Measurements from ENCODE around the gene KLHL1. TPM values are rescaled to one million over a fixed set of nuclear protein-coding genes. Genes with fewer than 3 reads are reported as not detected.

The KLHL1 gene
- total RNA-seq, 4 donors from 2014 or later = not detected

DNA sequence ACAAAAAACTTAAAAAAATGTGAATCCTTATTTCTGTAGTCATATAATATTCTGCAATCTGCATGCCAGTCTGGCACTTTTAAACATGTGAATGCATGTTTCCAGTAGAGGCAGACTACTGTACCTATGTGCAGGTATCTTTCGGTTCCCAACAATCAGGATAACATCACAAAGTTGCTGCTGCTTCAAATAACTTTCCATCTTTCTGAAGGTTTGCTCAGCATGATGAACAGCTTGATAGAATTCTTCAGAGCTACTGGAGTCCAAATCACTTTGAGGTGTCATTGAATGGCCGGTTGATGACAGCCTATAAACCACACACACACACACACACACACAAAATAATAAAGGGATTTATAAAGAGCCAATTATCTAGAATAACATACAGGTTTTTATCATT is 132.8 kb downstream of the KLHL1 start:
- Histone ChIP-seq H3K27me3 (no peaks in the 10 kb centered on the region), H3K27ac (no peak overlapping the region), H3K36me3 (no peaks in the 10 kb centered on the region), H3K9me3 (no peaks in the 10 kb centered on the region), H3K4me3 (no peak overlapping the region), H3K4me1 (no peaks in the 10 kb centered on the region)
- TF ChIP-seq, protein P1, sequence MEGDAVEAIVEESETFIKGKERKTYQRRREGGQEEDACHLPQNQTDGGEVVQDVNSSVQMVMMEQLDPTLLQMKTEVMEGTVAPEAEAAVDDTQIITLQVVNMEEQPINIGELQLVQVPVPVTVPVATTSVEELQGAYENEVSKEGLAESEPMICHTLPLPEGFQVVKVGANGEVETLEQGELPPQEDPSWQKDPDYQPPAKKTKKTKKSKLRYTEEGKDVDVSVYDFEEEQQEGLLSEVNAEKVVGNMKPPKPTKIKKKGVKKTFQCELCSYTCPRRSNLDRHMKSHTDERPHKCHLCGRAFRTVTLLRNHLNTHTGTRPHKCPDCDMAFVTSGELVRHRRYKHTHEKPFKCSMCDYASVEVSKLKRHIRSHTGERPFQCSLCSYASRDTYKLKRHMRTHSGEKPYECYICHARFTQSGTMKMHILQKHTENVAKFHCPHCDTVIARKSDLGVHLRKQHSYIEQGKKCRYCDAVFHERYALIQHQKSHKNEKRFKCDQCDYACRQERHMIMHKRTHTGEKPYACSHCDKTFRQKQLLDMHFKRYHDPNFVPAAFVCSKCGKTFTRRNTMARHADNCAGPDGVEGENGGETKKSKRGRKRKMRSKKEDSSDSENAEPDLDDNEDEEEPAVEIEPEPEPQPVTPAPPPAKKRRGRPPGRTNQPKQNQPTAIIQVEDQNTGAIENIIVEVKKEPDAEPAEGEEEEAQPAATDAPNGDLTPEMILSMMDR (IDR thresholded peaks at IDR 0.05) = no peak
- no peak for TF ChIP-seq POLR2A (IDR thresholded peaks at IDR 0.05)
- DNase-seq = no peak
- WGBS, 2 donors = 87 to 88% methylated on average over 2 of the region's 2 CpGs
- intact Hi-C loops (cut with DNase I) = no loop called here

DNA sequence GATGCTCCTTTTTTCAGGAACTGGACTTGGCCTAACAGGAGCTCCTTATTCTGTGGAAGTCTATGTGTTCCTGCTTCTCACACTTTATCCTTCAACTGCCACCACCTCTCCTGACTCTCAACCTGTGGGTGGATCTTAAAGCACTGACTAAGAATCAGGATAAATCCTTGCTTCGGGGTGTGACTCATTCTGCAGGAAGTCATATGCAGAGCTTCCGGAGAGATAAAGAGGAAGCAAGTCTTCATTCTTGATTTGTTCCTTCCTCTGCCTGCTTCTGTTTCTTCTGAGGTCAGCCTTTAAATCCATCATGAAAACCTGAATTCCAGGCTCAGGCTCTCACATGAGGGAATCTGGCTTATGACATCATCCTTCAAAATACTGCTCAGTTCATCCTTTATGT is 137.7 kb downstream of the KLHL1 start:
- no peaks in the 10 kb centered on the region for H3K9me3 ChIP-seq
- H3K27ac ChIP-seq = no peak overlapping the region
- DNase-seq = no peak
- no peaks in the 10 kb centered on the region for H3K36me3 ChIP-seq
- TF ChIP-seq, protein P1 (IDR thresholded peaks at IDR 0.05) = no peak
- no peak for TF ChIP-seq POLR2A (IDR thresholded peaks at IDR 0.05)
- intact Hi-C loops (cut with DNase I) = no loop called here
- no peak overlapping the region for H3K4me3 ChIP-seq
- 22 to 30% methylated on average over 2 of the region's 2 CpGs for WGBS, 2 donors
- H3K4me1 ChIP-seq = no peaks in the 10 kb centered on the region
- no peaks in the 10 kb centered on the region for H3K27me3 ChIP-seq

DNA sequence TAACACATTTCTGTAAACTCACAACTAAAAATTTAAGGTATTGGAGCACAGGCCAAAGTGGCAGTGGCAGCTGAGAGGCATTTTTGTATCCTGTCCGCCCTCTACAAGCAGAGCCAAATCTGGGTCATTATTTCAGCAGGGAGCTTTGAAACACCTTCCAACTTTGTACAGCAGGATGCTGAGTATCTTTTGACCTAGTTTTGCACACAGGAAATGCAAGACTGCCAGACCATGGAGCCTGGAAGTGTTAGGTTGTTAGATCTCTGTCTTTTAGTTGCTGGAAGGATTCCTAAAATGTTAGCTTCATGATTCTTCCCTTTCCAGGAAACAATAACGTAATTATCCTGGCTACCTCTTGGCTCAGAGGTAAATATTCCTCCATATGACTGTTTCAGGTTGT is 149.2 kb downstream of the KLHL1 start:
- no peaks in the 10 kb centered on the region for H3K4me1 ChIP-seq
- TF ChIP-seq, protein P1 (IDR thresholded peaks at IDR 0.05) = no peak
- no peak for TF ChIP-seq POLR2A (IDR thresholded peaks at IDR 0.05)
- H3K27me3 ChIP-seq = no peaks in the 10 kb centered on the region
- no peak for DNase-seq
- intact Hi-C loops (cut with DNase I) = no loop called here
- no peaks in the 10 kb centered on the region for H3K9me3 ChIP-seq
- H3K4me3 ChIP-seq = no peak overlapping the region
- 33 to 40% methylated on average over 2 of the region's 2 CpGs for WGBS, 2 donors
- H3K36me3 ChIP-seq = no peaks in the 10 kb centered on the region
- no peak overlapping the region for H3K27ac ChIP-seq

DNA sequence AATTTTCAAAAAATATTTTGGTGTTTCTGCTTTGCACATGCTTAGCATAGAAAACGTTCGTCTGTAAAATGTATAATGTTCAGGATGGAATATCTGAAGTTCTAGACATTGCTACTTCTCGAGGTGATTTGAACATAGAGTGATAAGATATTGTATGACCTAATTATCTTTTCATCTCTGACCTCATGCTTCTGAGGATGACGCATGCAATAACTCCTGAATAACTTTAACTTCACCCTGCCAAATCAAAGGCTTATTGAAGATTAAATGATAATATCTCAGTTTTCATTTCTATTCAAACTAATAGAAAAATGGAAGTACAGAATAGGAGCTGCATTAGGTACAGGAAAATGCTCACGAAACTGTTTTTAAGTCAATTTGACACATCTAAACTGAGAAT is 151.4 kb downstream of the KLHL1 start:
- no peak for TF ChIP-seq POLR2A (IDR thresholded peaks at IDR 0.05)
- TF ChIP-seq, protein P1 (IDR thresholded peaks at IDR 0.05) = no peak
- no peaks in the 10 kb centered on the region for H3K27me3 ChIP-seq
- intact Hi-C loops (cut with DNase I) = no loop called here
- H3K36me3 ChIP-seq = no peaks in the 10 kb centered on the region
- H3K4me1 ChIP-seq = no peaks in the 10 kb centered on the region
- no peak for DNase-seq
- H3K9me3 ChIP-seq = no peaks in the 10 kb centered on the region
- WGBS, 2 donors = 76 to 77% methylated on average over 5 of the region's 5 CpGs
- H3K27ac ChIP-seq = no peak overlapping the region
- no peak overlapping the region for H3K4me3 ChIP-seq

DNA sequence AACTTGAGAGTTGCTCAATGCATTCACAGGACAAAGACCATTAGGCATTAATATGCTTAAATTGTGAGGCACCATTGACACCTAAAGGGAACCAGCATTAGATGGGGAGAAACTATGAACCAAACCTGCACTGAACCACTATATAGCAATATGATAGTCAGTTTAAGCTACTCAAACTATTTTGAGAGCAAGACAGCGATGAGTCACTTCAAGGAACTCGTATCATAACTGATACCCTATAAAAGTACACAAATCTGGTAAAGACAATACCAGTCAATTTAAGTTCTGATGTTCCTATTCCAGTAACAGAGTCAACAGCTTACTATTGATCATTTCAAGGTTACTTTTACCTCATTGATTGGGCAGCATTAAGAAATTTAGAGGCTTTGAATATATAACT is 151.9 kb downstream of the KLHL1 start:
- Histone ChIP-seq H3K27me3 (no peaks in the 10 kb centered on the region), H3K9me3 (no peaks in the 10 kb centered on the region), H3K4me3 (no peak overlapping the region), H3K27ac (no peak overlapping the region), H3K4me1 (no peaks in the 10 kb centered on the region), H3K36me3 (no peaks in the 10 kb centered on the region)
- WGBS, 2 donors = 51 to 53% methylated on average over 2 of the region's 2 CpGs
- intact Hi-C loops (cut with DNase I) = no loop called here
- TF ChIP-seq, protein P1 (IDR thresholded peaks at IDR 0.05) = no peak
- no peak for TF ChIP-seq POLR2A (IDR thresholded peaks at IDR 0.05)
- no peak for DNase-seq
